CD8-positive, alpha-beta memory T cell (primary cell): ENCODE measurements around the gene NLRP1. TPM values are rescaled to one million over a fixed set of nuclear protein-coding genes. Genes with fewer than 3 reads are reported as not detected.

Experiments
- CTCF ChIA-PET: fragments of 350-600 bp; sonication (Branson Sonifier 250); formaldehyde crosslinking; loops from one replicate; lab custom pipeline; 2021; ENCODE audit warnings: antibody characterized with exemption; lab: Charles Lee
- POLR2A ChIA-PET: fragments of 350-600 bp; sonication (Branson Sonifier 250); formaldehyde crosslinking; loops from one replicate; lab custom pipeline; 2021; ENCODE audit warnings: antibody characterized with exemption; lab: Charles Lee
- DNase-seq, 5 donors: peaks; one replicate each; pipeline versions ENCODE4 v3.0.0 to v3.0.0-alpha.2; 2020 to 2022; ENCODE audit warnings: mixed read lengths in 1 of 5
- H3K27ac ChIP-seq: one replicate; pipeline ENCODE4 v1.7.0; 2013; ENCODE audit warnings: low read depth, mild to moderate bottlenecking, low read length, moderate library complexity
- H3K27me3 ChIP-seq: 2 replicates; pipeline ENCODE4 v1.7.0; 2013; ENCODE audit warnings: low read length, mild to moderate bottlenecking; ENCODE audit not compliant: insufficient read depth, poor library complexity, severe bottlenecking
- H3K36me3 ChIP-seq: 2 replicates; pipeline ENCODE4 v1.7.0; 2013; ENCODE audit warnings: mild to moderate bottlenecking, low read length, moderate library complexity; ENCODE audit not compliant: insufficient read depth
- H3K4me1 ChIP-seq: 2 replicates; pipeline ENCODE4 v1.7.0; 2013; ENCODE audit warnings: mild to moderate bottlenecking, low read length, moderate library complexity; ENCODE audit not compliant: insufficient read depth
- H3K4me3 ChIP-seq: 2 replicates; pipeline ENCODE4 v1.7.0; 2013; ENCODE audit warnings: mild to moderate bottlenecking, low read length
- H3K9me3 ChIP-seq: 2 replicates; pipeline ENCODE4 v1.7.0; 2013; ENCODE audit warnings: mild to moderate bottlenecking, low read length
- H3K27ac Mint-ChIP-seq, 8 donors: one replicate each; pipeline ENCODE4 v1.8.0; 2020 to 2021; ENCODE audit warnings: mixed read lengths in 8 of 8, mild to moderate bottlenecking in 6 of 8, inconsistent platforms in 3 of 8, moderate library complexity in 3 of 8
- H3K27me3 Mint-ChIP-seq, 2 donors: one replicate each; pipeline ENCODE4 v1.8.0; 2020 to 2021; ENCODE audit warnings: mixed read lengths in 2 of 2, mild to moderate bottlenecking in 1 of 2, moderate library complexity in 1 of 2
- H3K36me3 Mint-ChIP-seq, 3 donors: one replicate each; pipeline ENCODE4 v1.8.0; 2020 to 2021; ENCODE audit warnings: mixed read lengths in 3 of 3, inconsistent platforms in 1 of 3, mild to moderate bottlenecking in 1 of 3
- H3K4me1 Mint-ChIP-seq, 3 donors: one replicate each; pipeline ENCODE4 v1.8.0; 2020 to 2021; ENCODE audit warnings: mixed read lengths in 3 of 3, inconsistent platforms in 1 of 3, mild to moderate bottlenecking in 1 of 3
- H3K4me3 Mint-ChIP-seq, 7 donors: one replicate each; pipeline ENCODE4 v1.8.0; 2020 to 2021; ENCODE audit warnings: mixed read lengths in 7 of 7, mild to moderate bottlenecking in 6 of 7, moderate library complexity in 4 of 7, inconsistent platforms in 2 of 7
- H3K9me3 Mint-ChIP-seq, 5 donors: one replicate each; pipeline ENCODE4 v1.8.0; 2020 to 2022; ENCODE audit warnings: mixed read lengths in 5 of 5, mild to moderate bottlenecking in 3 of 5, moderate library complexity in 2 of 5, inconsistent platforms in 1 of 5
- polyA plus RNA-seq: library from polyadenylated mRNA; unstranded; fragments of 300-500 nt; fragmentation: Illumina TruSeq; gene quantifications from one replicate; pipeline ENCODE4 v1.2.3, GENCODE V29; 2021
- total RNA-seq, 2 experiments: library from RNA; stranded (reverse); gene quantifications; one replicate each; pipeline ENCODE4 v1.2.3, GENCODE V29; 2021

Gene NLRP1
- total and polyA plus RNA-seq, 3 experiments from 2014 or later: 33.8 to 37.6 (median 35.2) TPM

GRCh38 chr17:5561736-5562571, 22.4 kb downstream of the NLRP1 start:
- Mint-ChIP-seq H3K27ac (no peak overlapping the region), H3K4me1 (peaks cover 36 to 52% (median 48%) of the 10 kb centered on the region in 3 donors), H3K4me3 (no peak overlapping the region), H3K9me3 (no peaks in the 10 kb centered on the region), H3K27me3 (no peaks in the 10 kb centered on the region), H3K36me3 (peaks cover 8 to 72% (median 13%) of the 10 kb centered on the region in 3 donors)
- Histone ChIP-seq H3K27ac (no peak overlapping the region), H3K4me1 (peaks cover 8% of the 10 kb centered on the region), H3K4me3 (no peak overlapping the region), H3K36me3 (peaks cover 24% of the 10 kb centered on the region), H3K9me3 (no peaks in the 10 kb centered on the region), H3K27me3 (no peaks in the 10 kb centered on the region)
- ChIA-PET POLR2A (no interaction called here), CTCF (no interaction called here)
- DNase-seq: no peak

GRCh38 chr17:5560361-5560988, 23.8 kb downstream of the NLRP1 start:
- CTCF ChIA-PET: no interaction called here
- peak overlapping the region in 1 of 8 donors; percentile 3 for H3K27ac Mint-ChIP-seq
- POLR2A ChIA-PET: no interaction called here
- DNase-seq: no peak
- H3K27me3 Mint-ChIP-seq: no peaks in the 10 kb centered on the region
- no peaks in the 10 kb centered on the region for H3K9me3 ChIP-seq
- peaks cover 5 to 75% (median 13%) of the 10 kb centered on the region in 3 donors for H3K36me3 Mint-ChIP-seq
- peaks cover 8% of the 10 kb centered on the region for H3K4me1 ChIP-seq
- no peaks in the 10 kb centered on the region for H3K27me3 ChIP-seq
- no peak overlapping the region for H3K27ac ChIP-seq
- H3K4me3 Mint-ChIP-seq: peak overlapping the region in 1 of 7 donors; percentile 51
- peaks cover 24% of the 10 kb centered on the region for H3K36me3 ChIP-seq
- peaks cover 26 to 42% (median 41%) of the 10 kb centered on the region in 3 donors for H3K4me1 Mint-ChIP-seq
- no peaks in the 10 kb centered on the region for H3K9me3 Mint-ChIP-seq
- H3K4me3 ChIP-seq: no peak overlapping the region

- Mint-ChIP-seq H3K4me1 (peaks cover 23 to 37% (median 35%) of the 10 kb centered on the region in 3 donors), H3K27ac (peak overlapping the region in 1 of 8 donors; percentile 46), H3K27me3 (no peaks in the 10 kb centered on the region), H3K9me3 (no peaks in the 10 kb centered on the region), H3K4me3 (peak overlapping the region in 1 of 7 donors; percentile 36), H3K36me3 (peaks cover 5 to 82% (median 19%) of the 10 kb centered on the region in 3 donors)
- no peak for DNase-seq
- no peak overlapping the region for H3K27ac ChIP-seq
- POLR2A ChIA-PET: no interaction called here
- H3K27me3 ChIP-seq: no peaks in the 10 kb centered on the region
- peaks cover 8% of the 10 kb centered on the region for H3K4me1 ChIP-seq
- peaks cover 24% of the 10 kb centered on the region for H3K36me3 ChIP-seq
- H3K9me3 ChIP-seq: no peaks in the 10 kb centered on the region
- no peak overlapping the region for H3K4me3 ChIP-seq
- CTCF ChIA-PET: no interaction called here
Observed at GRCh38 chr17:5558815-5559785, 25.2 kb downstream of the NLRP1 start.

GRCh38 chr17:5557990-5558389, 26.3 kb downstream of the NLRP1 start:
- no peaks in the 10 kb centered on the region for H3K9me3 ChIP-seq
- Mint-ChIP-seq H3K9me3 (no peaks in the 10 kb centered on the region), H3K36me3 (peaks cover 7 to 86% (median 18%) of the 10 kb centered on the region in 3 donors), H3K27ac (peak overlapping the region in 2 of 8 donors; percentile 1 to 19), H3K27me3 (no peaks in the 10 kb centered on the region), H3K4me1 (peaks cover 16 to 31% (median 26%) of the 10 kb centered on the region in 3 donors), H3K4me3 (peak overlapping the region in 1 of 7 donors; percentile 12)
- peaks cover 29% of the 10 kb centered on the region for H3K36me3 ChIP-seq
- POLR2A ChIA-PET: no interaction called here
- H3K27me3 ChIP-seq: no peaks in the 10 kb centered on the region
- no peak overlapping the region for H3K27ac ChIP-seq
- CTCF ChIA-PET: no interaction called here
- peaks cover 1% of the 10 kb centered on the region for H3K4me1 ChIP-seq
- no peak overlapping the region for H3K4me3 ChIP-seq
- DNase-seq: no peak

GRCh38 chr17:5557485-5557884, 26.8 kb downstream of the NLRP1 start:
- no peaks in the 10 kb centered on the region for H3K9me3 ChIP-seq
- H3K4me3 ChIP-seq: no peak overlapping the region
- Mint-ChIP-seq H3K4me1 (peaks cover 15 to 31% (median 24%) of the 10 kb centered on the region in 3 donors), H3K27me3 (no peaks in the 10 kb centered on the region), H3K4me3 (no peak overlapping the region), H3K36me3 (peaks cover 12 to 88% (median 22%) of the 10 kb centered on the region in 3 donors), H3K9me3 (no peaks in the 10 kb centered on the region), H3K27ac (peak overlapping the region in 3 of 8 donors; percentile 1 to 12 (median 10))
- peaks cover 34% of the 10 kb centered on the region for H3K36me3 ChIP-seq
- no peaks in the 10 kb centered on the region for H3K4me1 ChIP-seq
- H3K27me3 ChIP-seq: no peaks in the 10 kb centered on the region
- POLR2A ChIA-PET: no interaction called here
- DNase-seq: no peak
- no peak overlapping the region for H3K27ac ChIP-seq
- CTCF ChIA-PET: no interaction called here

GRCh38 chr17:5555254-5555653, 29.1 kb downstream of the NLRP1 start:
- ChIA-PET POLR2A (no interaction called here), CTCF (no interaction called here)
- no peaks in the 10 kb centered on the region for H3K27me3 ChIP-seq
- Mint-ChIP-seq H3K4me3 (no peak overlapping the region), H3K36me3 (peaks cover 17 to 89% (median 34%) of the 10 kb centered on the region in 3 donors), H3K9me3 (no peaks in the 10 kb centered on the region), H3K27ac (peak overlapping the region in 5 of 8 donors; percentile 2 to 80 (median 33)), H3K27me3 (no peaks in the 10 kb centered on the region), H3K4me1 (peaks cover 15 to 33% (median 27%) of the 10 kb centered on the region in 3 donors)
- H3K4me3 ChIP-seq: no peak overlapping the region
- H3K27ac ChIP-seq: no peak overlapping the region
- DNase-seq: no peak
- H3K4me1 ChIP-seq: no peaks in the 10 kb centered on the region
- H3K36me3 ChIP-seq: peaks cover 32% of the 10 kb centered on the region
- no peaks in the 10 kb centered on the region for H3K9me3 ChIP-seq

GRCh38 chr17:5553479-5553878, 30.8 kb downstream of the NLRP1 start:
- Histone ChIP-seq H3K36me3 (peaks cover 31% of the 10 kb centered on the region), H3K4me3 (no peak overlapping the region), H3K9me3 (no peaks in the 10 kb centered on the region), H3K27ac (no peak overlapping the region), H3K4me1 (no peaks in the 10 kb centered on the region), H3K27me3 (no peaks in the 10 kb centered on the region)
- ChIA-PET CTCF (no interaction called here), POLR2A (no interaction called here)
- Mint-ChIP-seq H3K27me3 (no peaks in the 10 kb centered on the region), H3K4me1 (peaks cover 17 to 32% (median 29%) of the 10 kb centered on the region in 3 donors), H3K9me3 (no peaks in the 10 kb centered on the region), H3K27ac (peak overlapping the region in 1 of 8 donors; percentile 21), H3K36me3 (peaks cover 23 to 87% (median 42%) of the 10 kb centered on the region in 3 donors), H3K4me3 (no peak overlapping the region)
- DNase-seq: no peak
